H7 (cell line): ENCODE results near the gene ALKBH3. TPM values are rescaled to one million over a fixed set of nuclear protein-coding genes. Genes with fewer than 3 reads are reported as not detected.

Experiments
- DNase-seq: peaks from one replicate; pipeline ENCODE4 v3.0.0; 2012
- H3K27me3 ChIP-seq: 2 replicates; pipeline ENCODE4 v1.6.0; 2011; ENCODE audit warnings: mild to moderate bottlenecking, low read length; ENCODE audit not compliant: control insufficient read depth, insufficient read depth
- H3K36me3 ChIP-seq: replicated peaks from 2 replicates; pipeline ENCODE4 v1.5.1; 2011; ENCODE audit warnings: low read length; ENCODE audit not compliant: control insufficient read depth, insufficient read depth
- H3K4me3 ChIP-seq: 2 replicates; pipeline ENCODE4 v1.5.1; 2011; ENCODE audit warnings: low read depth, mild to moderate bottlenecking, control low read depth, low read length, moderate library complexity; ENCODE audit not compliant: insufficient read depth
- total RNA-seq: library from RNA; depleted of rRNA; stranded (reverse); fragments of >200 nt; shearing (Covaris generic); gene quantifications from 2 replicates; pipeline ENCODE4 v1.2.3, GENCODE V29; 2014

The ALKBH3 gene
- total RNA-seq, 1 experiment from 2014 or later: 15.7 TPM

- no peak overlapping the region for H3K4me3 ChIP-seq
- peaks cover 31% of the 10 kb centered on the region for H3K27me3 ChIP-seq
- H3K36me3 ChIP-seq: no peaks in the 10 kb centered on the region
- DNase-seq: peak; percentile 63
These were observed 66.4 kb downstream of the ALKBH3 start for GRCh38 chr11:43947003-43947500.

DNA sequence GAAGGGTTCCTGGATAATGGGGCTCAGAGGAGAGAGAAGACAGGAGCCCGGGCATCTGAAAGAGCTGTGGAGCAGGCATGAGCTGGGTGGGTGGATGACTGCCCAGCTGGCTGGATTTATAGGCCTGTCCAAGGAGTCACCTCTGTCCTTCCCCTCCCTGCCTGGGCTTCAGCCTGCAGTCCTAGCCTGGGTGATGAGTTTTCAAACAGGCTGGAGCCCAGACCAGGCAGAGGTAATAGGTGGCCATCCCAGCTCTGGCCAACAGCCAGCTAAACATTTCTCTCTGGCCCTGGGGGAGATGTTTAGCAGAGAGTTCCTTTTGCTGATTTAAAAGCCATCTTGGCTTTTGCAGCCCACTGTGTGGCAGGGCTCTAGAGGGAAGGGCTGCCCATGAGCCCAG, 67.2 kb downstream of the ALKBH3 start:
- H3K36me3 ChIP-seq: no peaks in the 10 kb centered on the region
- peaks cover 28% of the 10 kb centered on the region for H3K27me3 ChIP-seq
- no peak for DNase-seq
- no peak overlapping the region for H3K4me3 ChIP-seq

DNA sequence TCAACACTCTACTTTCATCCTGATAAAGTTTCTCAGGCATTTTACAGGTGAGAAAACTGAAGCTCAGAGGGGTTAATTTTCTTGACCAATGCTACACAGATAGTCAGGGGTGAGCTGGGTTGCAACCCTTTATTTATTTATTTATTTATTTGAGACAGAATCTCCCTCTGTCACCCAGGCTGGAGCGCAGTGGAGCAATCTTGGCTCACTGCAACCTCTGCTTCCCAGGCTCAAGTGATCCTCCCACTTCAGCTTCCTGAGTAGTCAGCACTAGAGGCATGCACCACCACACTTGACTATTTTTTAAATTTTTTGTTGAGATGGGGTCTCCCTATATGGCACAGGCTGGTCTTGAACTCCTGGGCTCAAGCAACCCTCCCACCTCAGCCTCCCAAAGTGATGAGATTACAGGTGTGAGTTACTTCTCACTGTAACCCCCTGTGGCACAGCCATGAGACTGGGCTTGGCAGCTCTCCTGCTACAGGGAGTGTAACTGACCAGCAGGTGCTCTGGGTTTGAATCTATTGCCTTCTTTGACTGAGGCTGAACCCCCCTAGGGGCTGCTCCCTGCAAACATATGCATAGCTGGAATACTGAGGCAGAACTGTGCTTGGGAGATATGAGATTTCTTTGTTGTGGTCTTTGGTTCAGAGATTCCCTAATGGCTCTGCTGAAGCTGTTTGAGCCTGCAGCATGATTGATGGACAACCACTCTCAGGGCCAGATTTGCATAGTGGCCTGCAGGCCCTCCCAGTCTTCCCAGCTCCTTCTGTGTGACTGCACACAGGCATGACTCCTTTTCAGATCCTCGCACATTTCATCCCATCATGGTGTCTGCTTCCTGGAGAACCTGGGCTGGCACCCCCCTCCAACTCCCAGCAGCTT, 68.0 kb downstream of the ALKBH3 start:
- Histone ChIP-seq H3K4me3 (no peak overlapping the region), H3K27me3 (peaks cover 20% of the 10 kb centered on the region), H3K36me3 (no peaks in the 10 kb centered on the region)
- peak; percentile 50 for DNase-seq

DNA sequence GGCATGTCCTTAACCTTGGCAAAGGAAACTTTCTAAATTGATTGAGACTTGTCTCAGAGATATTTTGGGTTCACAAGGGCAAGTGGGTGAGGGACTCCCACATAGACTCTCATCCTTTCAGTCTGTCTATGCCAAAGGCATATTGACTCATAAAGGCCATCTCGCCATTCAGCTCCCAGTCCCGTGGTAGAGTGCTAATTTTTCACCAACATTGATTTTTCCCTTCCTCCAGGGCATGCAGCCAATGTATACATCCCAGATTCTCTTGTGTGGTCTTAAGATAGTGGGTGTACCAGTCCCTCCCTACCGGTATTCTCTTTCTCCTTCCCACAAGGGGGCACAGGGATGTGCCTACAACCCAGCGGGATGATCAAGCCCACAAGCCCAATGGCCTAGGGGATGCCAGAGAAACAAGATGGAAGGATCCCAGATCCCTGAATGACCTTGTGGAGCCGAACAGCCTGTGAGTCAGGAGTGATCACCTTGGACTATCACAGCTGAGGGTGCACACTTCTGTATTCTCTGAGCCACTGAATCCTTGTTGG, 69.8 kb downstream of the ALKBH3 start:
- Histone ChIP-seq H3K4me3 (no peak overlapping the region), H3K27me3 (peaks cover 2% of the 10 kb centered on the region; the same call in 1 of the 2 replicates), H3K36me3 (no peaks in the 10 kb centered on the region)
- no peak for DNase-seq

GRCh38 chr11:43951231-43951630, 70.6 kb downstream of the ALKBH3 start:
- no peaks in the 10 kb centered on the region for H3K36me3 ChIP-seq
- H3K27me3 ChIP-seq: no peaks in the 10 kb centered on the region
- no peak for DNase-seq
- no peak overlapping the region for H3K4me3 ChIP-seq

GRCh38 chr11:43952020-43952400, 71.4 kb downstream of the ALKBH3 start:
- no peaks in the 10 kb centered on the region for H3K27me3 ChIP-seq
- no peak for DNase-seq
- no peaks in the 10 kb centered on the region for H3K36me3 ChIP-seq
- H3K4me3 ChIP-seq: no peak overlapping the region

DNA sequence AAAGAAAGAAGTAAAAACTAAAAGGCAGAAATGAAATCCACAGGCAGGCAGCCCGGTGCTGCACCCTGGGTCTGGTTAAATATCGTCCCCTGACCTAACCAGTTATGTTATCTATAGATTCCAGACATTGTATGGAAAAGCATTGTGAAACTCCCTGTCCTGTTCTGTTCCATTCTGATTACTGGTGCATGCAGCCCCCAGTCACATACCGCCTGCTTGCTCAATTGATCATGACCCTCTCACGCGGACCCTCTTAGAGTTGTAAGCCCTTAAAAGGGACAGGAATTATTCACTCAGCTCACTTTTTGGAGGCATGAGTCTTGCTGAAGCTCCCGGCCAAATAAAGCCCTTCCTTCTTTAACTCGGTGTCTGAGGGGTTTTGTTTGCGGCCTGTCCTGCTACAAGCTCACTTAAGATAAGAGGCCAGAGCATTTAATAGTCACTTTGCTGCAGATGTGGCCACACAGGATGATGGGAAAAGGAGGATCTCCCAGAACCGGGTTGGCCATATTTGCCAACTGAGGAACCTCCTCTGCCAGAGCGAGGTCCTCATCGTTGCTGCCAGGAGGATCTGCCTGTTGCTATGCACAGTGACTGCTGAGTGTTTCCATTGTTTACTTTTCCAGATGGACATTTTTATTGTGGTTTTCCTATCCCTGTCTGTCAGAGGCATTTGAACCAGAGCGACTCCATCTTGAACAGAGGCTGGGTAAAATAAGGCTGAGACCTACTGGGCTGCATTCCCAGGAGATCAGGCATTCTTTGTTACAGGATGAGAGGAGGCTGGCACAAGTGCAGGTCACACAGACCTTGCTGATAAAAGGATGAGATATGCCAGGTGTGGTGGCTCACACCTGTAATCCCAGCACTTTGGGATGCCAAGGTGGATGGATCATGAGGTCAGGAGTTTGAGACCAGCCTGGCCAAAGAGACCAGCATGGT, 72.0 kb downstream of the ALKBH3 start:
- Histone ChIP-seq H3K4me3 (no peak overlapping the region), H3K36me3 (no peaks in the 10 kb centered on the region), H3K27me3 (no peaks in the 10 kb centered on the region)
- no peak for DNase-seq

GRCh38 chr11:43953521-43953920, 72.9 kb downstream of the ALKBH3 start:
- no peaks in the 10 kb centered on the region for H3K27me3 ChIP-seq
- DNase-seq: no peak
- no peak overlapping the region for H3K4me3 ChIP-seq
- H3K36me3 ChIP-seq: no peaks in the 10 kb centered on the region

GRCh38 chr11:43954241-43954640, 73.6 kb downstream of the ALKBH3 start:
- Histone ChIP-seq H3K36me3 (no peaks in the 10 kb centered on the region), H3K4me3 (no peak overlapping the region), H3K27me3 (no peaks in the 10 kb centered on the region)
- DNase-seq: peak; percentile 44

DNA sequence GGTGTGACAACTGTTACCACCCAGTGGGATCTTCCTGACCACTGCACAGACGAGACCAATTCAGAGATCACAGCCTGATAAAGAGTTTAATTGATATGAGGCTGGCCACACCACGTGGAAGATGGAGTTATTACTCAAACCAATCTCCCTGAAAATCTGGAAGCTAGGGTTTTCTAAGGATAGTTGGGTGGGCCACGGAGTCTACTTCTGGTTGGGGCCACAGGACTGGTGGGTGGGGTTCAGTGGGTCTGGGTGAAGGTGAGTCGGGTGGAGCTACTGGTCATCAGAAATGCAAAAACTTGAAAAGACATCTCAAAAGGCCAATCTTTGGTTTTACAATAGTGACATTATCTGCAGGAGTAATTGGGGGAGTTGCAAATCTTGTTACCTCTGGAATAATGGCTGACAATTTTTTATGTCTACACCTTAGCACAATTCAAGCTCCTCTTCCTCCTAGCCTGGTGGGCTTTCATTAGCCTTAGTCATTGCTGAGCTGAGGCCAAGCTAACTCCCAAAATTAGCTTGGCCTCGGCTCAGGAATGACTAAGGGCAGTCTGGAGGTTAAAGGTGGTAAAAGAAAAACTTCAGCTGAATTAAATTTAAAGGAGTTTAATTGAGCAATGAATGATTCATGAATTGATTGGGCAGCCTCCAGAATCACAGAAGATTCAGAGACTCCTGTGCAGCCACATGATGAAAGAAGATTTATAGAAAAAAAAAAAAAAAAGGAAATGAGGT, 74.9 kb downstream of the ALKBH3 start:
- Histone ChIP-seq H3K36me3 (no peaks in the 10 kb centered on the region), H3K4me3 (no peak overlapping the region)

GRCh38 chr11:43957571-43957970, 76.9 kb downstream of the ALKBH3 start:
- Histone ChIP-seq H3K4me3 (no peak overlapping the region), H3K27me3 (no peaks in the 10 kb centered on the region), H3K36me3 (no peaks in the 10 kb centered on the region)
- DNase-seq: no peak

More for the DNA sequence above, 74.9 kb downstream of the ALKBH3 start:
- H3K27me3 ChIP-seq: no peaks in the 10 kb centered on the region
- no peak for DNase-seq

GRCh38 chr11:43959321-43959995, 78.8 kb downstream of the ALKBH3 start:
- DNase-seq: no peak

DNA sequence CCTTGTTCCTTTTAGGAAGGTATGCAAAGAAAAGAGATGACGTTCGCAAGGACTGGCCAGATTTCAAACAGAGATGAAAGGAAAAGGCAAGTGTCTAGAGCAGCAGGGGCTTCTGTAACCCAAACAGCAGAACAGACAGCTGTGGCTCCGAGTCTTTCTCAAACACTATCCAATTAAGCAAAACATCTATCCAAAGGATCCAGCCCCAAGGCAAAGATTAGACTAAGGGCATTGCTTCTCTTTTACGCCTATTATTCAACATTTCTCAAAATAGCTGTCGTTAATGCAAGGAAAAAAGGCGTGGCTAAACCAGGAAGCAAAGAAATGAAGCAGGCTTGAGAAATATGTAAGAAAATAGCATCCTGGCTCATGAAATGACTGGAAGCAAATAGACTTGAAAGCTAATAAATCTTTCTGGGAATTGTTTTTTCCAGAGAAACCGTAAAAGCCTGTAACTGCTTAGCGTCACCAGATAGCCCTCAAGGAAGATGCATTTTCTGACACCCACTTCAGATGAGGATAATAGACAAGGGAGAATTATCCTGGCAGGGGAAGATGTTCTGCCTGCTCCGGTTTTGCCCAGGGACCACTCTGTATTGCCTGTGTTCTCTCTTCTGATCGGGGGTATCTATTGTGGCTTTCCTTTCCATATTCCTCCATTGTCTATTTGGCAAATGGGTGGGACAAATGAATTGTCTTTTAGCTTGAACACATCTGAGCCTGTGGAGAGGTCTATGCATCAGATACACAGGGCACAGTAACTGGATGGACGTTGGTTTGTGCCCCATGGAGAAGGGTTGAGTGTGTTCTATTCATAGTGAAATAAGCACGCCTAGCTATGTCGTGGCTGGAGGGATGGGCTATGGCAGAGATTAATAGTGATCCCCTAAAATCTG, 82.0 kb downstream of the ALKBH3 start:
- no peak for DNase-seq
- H3K36me3 ChIP-seq: no peaks in the 10 kb centered on the region
- H3K27me3 ChIP-seq: no peaks in the 10 kb centered on the region
- no peak overlapping the region for H3K4me3 ChIP-seq

More at GRCh38 chr11:43959321-43959995, 78.8 kb downstream of the ALKBH3 start:
- Histone ChIP-seq H3K27me3 (no peaks in the 10 kb centered on the region), H3K4me3 (no peak overlapping the region), H3K36me3 (no peaks in the 10 kb centered on the region)
